Right lobe of liver (tissue), 6 donors: ENCODE data around the gene TMEM267. TPM values are rescaled to one million over a fixed set of nuclear protein-coding genes. Genes with fewer than 3 reads are reported as not detected.
A peak's percentile ranks its signal among the peaks of the same experiment; 100 is the strongest.
"Not testable (repeated sequence)": the region's sequence is repeated elsewhere in the genome, so short reads cannot be mapped to it uniquely, and the experiment has no call there.

Experiments
- ATAC-seq, 4 donors: fragments of 200-7000 bp; cut with Tn5 transposase; one replicate each; pipeline ENCODE4 v1.9.1; 2020; ENCODE audit warnings: mild to moderate bottlenecking in 4 of 4, moderate library complexity in 4 of 4
- DNase-seq, 3 donors: peaks; one replicate each; pipeline ENCODE4 v3.0.0-alpha.2; 2020
- H3K27ac ChIP-seq, 3 donors: fragments of 200-600 bp; one replicate each; pipeline ENCODE4 v1.8.0; 2022
- H3K27me3 ChIP-seq, 2 donors: fragments of 200-600 bp; one replicate each; pipeline ENCODE4 v1.8.0; 2022
- H3K36me3 ChIP-seq, 4 donors: fragments of 200-600 bp; sonication (generic) in 1 of 4; one replicate each; pipeline versions ENCODE4 v1.5.1 to v1.8.0; 2017 to 2022; ENCODE audit warnings: control low read depth in 1 of 4
- H3K4me1 ChIP-seq, 4 donors: fragments of 200-600 bp; sonication (generic) in 1 of 4; one replicate each; pipeline versions ENCODE4 v1.5.1 to v1.8.0; 2017 to 2022; ENCODE audit warnings: control low read depth in 1 of 4
- H3K4me3 ChIP-seq, 3 donors: fragments of 200-600 bp; one replicate each; pipeline ENCODE4 v1.8.0; 2022
- H3K9me3 ChIP-seq, 4 donors: fragments of 200-600 bp; sonication (generic) in 1 of 4; one replicate each; pipeline versions ENCODE4 v1.5.1 to v1.8.0; 2017 to 2022; ENCODE audit warnings: control low read depth in 1 of 4
- CTCF ChIP-seq, 4 donors: fragments of 200-600 bp in 3 of 4; fragments of 450-650 bp in 1 of 4; IDR thresholded peaks; one replicate each; pipeline versions ENCODE4 v1.5.1 to v1.8.0; 2016 to 2022; ENCODE audit warnings: antibody characterized with exemption in 4 of 4, mild to moderate bottlenecking in 2 of 4
- POLR2A ChIP-seq: fragments of 450-650 bp; IDR thresholded peaks from one replicate; pipeline ENCODE4 v1.6.1; 2017; ENCODE audit warnings: antibody characterized with exemption, mild to moderate bottlenecking
- WGBS: methylation state at CpG from one replicate; pipeline ENCODE4 v1.1.6; 2018; ENCODE audit warnings: low coverage, low lambda C conversion rate; ENCODE audit not compliant: insufficient coverage; ENCODE audit errors: missing lambda C conversion rate; 5-methylcytosine and 5-hydroxymethylcytosine counted together
- intact Hi-C, 2 donors: fragments of 100-400 bp; cut with DNase I; formaldehyde crosslinking; loops; one replicate each; pipeline versions ENCODE4 v1.11.2 to v1.14.1; 2022
- total RNA-seq, 6 experiments: library from RNA; depleted of rRNA in 2 of 6; stranded (reverse); fragments of >200 nt in 2 of 6; fragmentation: NEBNext Ultra II Directional in 3 of 6; extraction: Animal tissue kit (Norgen Biotek cat#: 25700) in 3 of 6; gene quantifications; one replicate each; pipeline versions ENCODE4 v1.1.0 to v1.2.4, GENCODE V29; 2016 to 2023
- donor health status: DM: no; HTN: yes; CAD: no.
- donor health status: DM: no; HTN: no; CAD: no.
- donor health status: DM: no; HTN: no; CAD: no.
- donor health status: DM: no; HTN: yes; CAD: no.
- donor health status: DM: no; HTN: yes; CAD: no.

The TMEM267 gene
- total RNA-seq, 6 experiments from 2014 or later = 3.9 to 5.1 (median 4.5) TPM

GRCh38 chr5:43427306-43427705, 56.4 kb downstream of the TMEM267 start:
- H3K27ac ChIP-seq = peak overlapping the region; percentile 56 to 87 (median 76)
- H3K4me1 ChIP-seq = peaks cover 0 to 24% (median 2%) of the 10 kb centered on the region in 4 donors
- DNase-seq (no peak), ATAC-seq (no peak)
- no peak for TF ChIP-seq CTCF (IDR thresholded peaks at IDR 0.05)
- TF ChIP-seq POLR2A = no peak
- no peak overlapping the region for H3K4me3 ChIP-seq
- H3K9me3 ChIP-seq = no peaks in the 10 kb centered on the region
- WGBS = 74% methylated on average over 4 of the region's 4 CpGs
- no peaks in the 10 kb centered on the region for H3K27me3 ChIP-seq
- intact Hi-C loops = no loop called here
- H3K36me3 ChIP-seq = no peaks in the 10 kb centered on the region

GRCh38 chr5:43425983-43426382, 57.7 kb downstream of the TMEM267 start:
- TF ChIP-seq POLR2A (no peak), CTCF (IDR thresholded peaks at IDR 0.05) (no peak)
- Histone ChIP-seq H3K9me3 (no peaks in the 10 kb centered on the region), H3K4me3 (no peak overlapping the region), H3K27ac (no peak overlapping the region), H3K27me3 (no peaks in the 10 kb centered on the region), H3K36me3 (no peaks in the 10 kb centered on the region), H3K4me1 (peaks cover 0 to 24% (median 2%) of the 10 kb centered on the region in 4 donors)
- 45% methylated on average over 2 of the region's 2 CpGs for WGBS
- ATAC-seq = peak in 1 of 4 donors; percentile 71
- intact Hi-C loops = no loop called here
- peak in 1 of 3 donors; percentile 65 for DNase-seq

GRCh38 chr5:43423086-43423485, 60.6 kb downstream of the TMEM267 start:
- 54% methylated on average over 5 of the region's 6 CpGs for whole genome bisulfite sequencing
- H3K36me3 ChIP-seq, DNase-seq, ATAC-seq, H3K27ac ChIP-seq, H3K4me3 ChIP-seq, intact Hi-C loops, H3K9me3 ChIP-seq, H3K27me3 ChIP-seq: not testable (repeated sequence)
- peaks cover 0 to 15% (median 0%) of the 10 kb centered on the region in 4 donors for H3K4me1 ChIP-seq

GRCh38 chr5:43422143-43422542, 61.5 kb downstream of the TMEM267 start:
- intact Hi-C loops = no loop called here
- ATAC-seq = peak; percentile 91 to 97 (median 94)
- Histone ChIP-seq H3K27me3 (no peaks in the 10 kb centered on the region), H3K36me3 (no peaks in the 10 kb centered on the region), H3K4me3 (no peak overlapping the region), H3K9me3 (no peaks in the 10 kb centered on the region), H3K4me1 (peaks cover 0 to 13% (median 0%) of the 10 kb centered on the region in 4 donors), H3K27ac (peak overlapping the region; percentile 47 to 69 (median 49))
- WGBS = 25% methylated on average over 2 of the region's 2 CpGs
- peak in 1 of 3 donors; percentile 32 for DNase-seq
- TF ChIP-seq POLR2A (peak; percentile 10), CTCF (IDR thresholded peaks at IDR 0.05) (no peak)

- TF ChIP-seq POLR2A = no peak
- TF ChIP-seq CTCF (IDR thresholded peaks at IDR 0.05) = no peak
- Histone ChIP-seq H3K36me3 (no peaks in the 10 kb centered on the region), H3K27ac (peak overlapping the region; percentile 47 to 69 (median 49)), H3K4me3 (no peak overlapping the region), H3K27me3 (no peaks in the 10 kb centered on the region), H3K4me1 (peaks cover 0 to 13% (median 0%) of the 10 kb centered on the region in 4 donors), H3K9me3 (no peaks in the 10 kb centered on the region)
- intact Hi-C loops = no loop called here
- 94% methylated on average over 7 of the region's 7 CpGs for WGBS
- ATAC-seq (peak in 1 of 4 donors; percentile 22), DNase-seq (no peak)
These were observed 62.1 kb downstream of the TMEM267 start for GRCh38 chr5:43421450-43422133.
